Dendritic cell treated with granulocyte-macrophage colony-stimulating factor and Interleukin-4, amounts not matched to agents 40 ng/mL and 50 ng/mL, for 4 days (primary cell): ENCODE data around the gene CDH2.

Experiments
- H3K27ac Mint-ChIP-seq: one replicate; pipeline ENCODE4 v1.8.0; 2022; ENCODE audit warnings: mild to moderate bottlenecking, mixed read lengths
- H3K27me3 Mint-ChIP-seq: one replicate; pipeline ENCODE4 v1.8.0; 2022; ENCODE audit warnings: mild to moderate bottlenecking, mixed read lengths
- H3K36me3 Mint-ChIP-seq: one replicate; pipeline ENCODE4 v1.8.0; 2022; ENCODE audit warnings: low read depth, mixed read lengths
- H3K4me1 Mint-ChIP-seq: one replicate; pipeline ENCODE4 v1.8.0; 2022; ENCODE audit warnings: low read depth, mixed read lengths
- H3K4me3 Mint-ChIP-seq: one replicate; pipeline ENCODE4 v1.8.0; 2022; ENCODE audit warnings: mild to moderate bottlenecking, moderate library complexity, mixed read lengths
- H3K9me3 Mint-ChIP-seq: one replicate; pipeline ENCODE4 v1.8.0; 2022; ENCODE audit warnings: mixed read lengths
- intact Hi-C: fragments of 100-400 bp; cut with micrococcal nuclease; formaldehyde crosslinking; loops from one replicate; pipeline ENCODE4 v1.15.0; 2022

Gene CDH2

DNA sequence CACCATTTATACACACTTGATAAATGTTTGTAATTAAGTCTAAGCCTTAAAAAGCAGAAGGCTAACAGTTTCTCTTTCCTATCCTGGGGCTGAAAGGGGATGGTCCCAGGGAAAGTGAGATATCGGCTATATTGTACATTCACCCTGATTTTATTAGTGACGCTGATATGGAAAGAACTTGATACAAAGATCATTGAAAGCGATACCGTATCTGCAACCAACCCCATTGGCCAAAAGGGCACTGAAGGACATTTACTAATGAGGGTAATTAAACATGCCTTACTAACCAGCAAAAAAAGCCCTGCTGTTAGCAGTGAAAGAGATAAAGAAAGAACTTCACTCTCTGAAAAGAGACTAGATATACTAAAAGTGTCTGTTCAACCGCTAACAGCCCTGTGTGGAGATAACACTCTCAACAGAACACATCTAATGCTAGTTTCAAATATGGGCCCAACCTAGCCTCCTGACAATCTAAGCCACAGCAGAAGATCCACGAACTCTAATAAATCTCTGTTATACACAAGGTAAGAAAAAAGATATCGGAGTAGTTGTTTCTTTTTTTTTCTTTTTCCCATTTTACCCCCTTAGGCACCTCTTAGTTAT lies 200.0 kb downstream of the CDH2 start:
- no peaks in the 10 kb centered on the region for H3K27me3 Mint-ChIP-seq
- H3K27ac Mint-ChIP-seq, result no peak overlapping the region
- intact Hi-C loops, result no loop called here
- no peaks in the 10 kb centered on the region for H3K36me3 Mint-ChIP-seq
- peaks cover 9% of the 10 kb centered on the region for H3K9me3 Mint-ChIP-seq
- no peak overlapping the region for H3K4me3 Mint-ChIP-seq
- H3K4me1 Mint-ChIP-seq, result no peaks in the 10 kb centered on the region

GRCh38 chr18:27970321-27970720 lies 206.6 kb downstream of the CDH2 start:
- Mint-ChIP-seq H3K36me3 (no peaks in the 10 kb centered on the region), H3K9me3 (no peaks in the 10 kb centered on the region), H3K27me3 (no peaks in the 10 kb centered on the region), H3K4me1 (no peaks in the 10 kb centered on the region), H3K27ac (no peak overlapping the region), H3K4me3 (no peak overlapping the region)
- intact Hi-C loops, result no loop called here

- H3K9me3 Mint-ChIP-seq, result no peaks in the 10 kb centered on the region
- no peaks in the 10 kb centered on the region for H3K27me3 Mint-ChIP-seq
- no peaks in the 10 kb centered on the region for H3K4me1 Mint-ChIP-seq
- intact Hi-C loops, result no loop called here
- no peak overlapping the region for H3K4me3 Mint-ChIP-seq
- no peak overlapping the region for H3K27ac Mint-ChIP-seq
- no peaks in the 10 kb centered on the region for H3K36me3 Mint-ChIP-seq
Observed at GRCh38 chr18:27969206-27969605, 207.7 kb downstream of the CDH2 start.

GRCh38 chr18:27967913-27968824 lies 208.8 kb downstream of the CDH2 start:
- Mint-ChIP-seq H3K4me3 (no peak overlapping the region), H3K4me1 (no peaks in the 10 kb centered on the region), H3K27ac (no peak overlapping the region), H3K9me3 (no peaks in the 10 kb centered on the region), H3K27me3 (no peaks in the 10 kb centered on the region), H3K36me3 (no peaks in the 10 kb centered on the region)
- intact Hi-C loops, result no loop called here

GRCh38 chr18:27966881-27967280 lies 210.0 kb downstream of the CDH2 start:
- Mint-ChIP-seq H3K36me3 (no peaks in the 10 kb centered on the region), H3K27ac (no peak overlapping the region), H3K4me1 (no peaks in the 10 kb centered on the region), H3K27me3 (no peaks in the 10 kb centered on the region), H3K9me3 (no peaks in the 10 kb centered on the region), H3K4me3 (no peak overlapping the region)
- intact Hi-C loops, result no loop called here

- H3K36me3 Mint-ChIP-seq, result no peaks in the 10 kb centered on the region
- no peaks in the 10 kb centered on the region for H3K4me1 Mint-ChIP-seq
- no peaks in the 10 kb centered on the region for H3K27me3 Mint-ChIP-seq
- no peak overlapping the region for H3K27ac Mint-ChIP-seq
- H3K9me3 Mint-ChIP-seq, result peaks cover 8% of the 10 kb centered on the region
- intact Hi-C loops, result no loop called here
- H3K4me3 Mint-ChIP-seq, result no peak overlapping the region
Observed at GRCh38 chr18:27964811-27965210, 212.1 kb downstream of the CDH2 start.

- H3K4me1 Mint-ChIP-seq, result no peaks in the 10 kb centered on the region
- intact Hi-C loops, result no loop called here
- H3K4me3 Mint-ChIP-seq, result no peak overlapping the region
- H3K9me3 Mint-ChIP-seq, result peaks cover 12% of the 10 kb centered on the region
- no peaks in the 10 kb centered on the region for H3K36me3 Mint-ChIP-seq
- H3K27ac Mint-ChIP-seq, result no peak overlapping the region
- H3K27me3 Mint-ChIP-seq, result no peaks in the 10 kb centered on the region
Observed at GRCh38 chr18:27959101-27959500, 217.8 kb downstream of the CDH2 start.

DNA sequence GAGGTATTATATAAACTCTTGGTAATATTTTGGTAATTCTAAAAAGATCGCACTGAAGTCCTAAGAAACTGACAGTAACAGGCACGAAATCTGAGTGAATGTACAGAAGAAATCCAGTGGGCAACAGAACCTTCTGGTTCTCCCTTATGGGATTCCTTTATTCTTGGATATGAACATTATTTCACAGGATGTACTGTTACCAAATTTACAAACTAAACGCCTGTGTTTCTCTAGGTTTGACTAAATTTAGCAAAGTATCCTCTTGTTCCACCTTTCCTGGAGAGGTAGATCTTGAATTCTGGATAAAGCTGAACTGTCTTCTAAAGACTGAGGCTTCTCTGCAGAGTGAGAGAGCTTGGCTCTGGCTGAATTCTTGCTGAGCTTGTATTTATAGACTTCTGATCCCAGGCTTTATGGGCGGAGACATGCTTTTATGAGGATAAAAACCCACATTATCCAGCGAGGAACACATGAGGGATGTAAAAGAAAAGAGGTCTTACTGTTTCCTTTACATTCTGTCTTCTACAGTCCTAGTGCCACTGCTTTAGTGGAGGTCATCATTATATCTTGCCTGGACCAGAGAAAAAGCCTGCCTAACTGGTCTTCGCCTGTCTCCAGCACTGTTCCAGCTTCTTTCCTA lies 220.8 kb downstream of the CDH2 start:
- intact Hi-C loops, result no loop called here

DNA sequence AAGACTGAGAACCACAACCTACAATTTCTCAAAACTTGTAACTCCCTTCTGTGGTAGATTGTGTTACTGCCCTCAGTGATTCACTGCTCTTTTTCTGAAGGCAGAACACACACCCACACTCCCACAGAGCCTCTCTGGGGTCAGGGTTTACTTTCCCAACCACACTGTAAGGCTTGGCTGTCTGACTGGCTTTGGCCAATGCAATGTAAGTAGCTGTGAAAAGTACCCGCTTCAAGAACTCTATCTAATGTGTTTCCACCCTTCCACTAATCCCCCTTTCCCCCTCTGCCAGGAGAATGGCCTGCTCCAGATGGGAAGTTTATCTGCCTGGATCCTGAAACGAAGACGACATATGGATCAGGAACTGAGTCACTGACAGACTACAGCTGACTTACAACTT lies 222.7 kb downstream of the CDH2 start:
- H3K9me3 Mint-ChIP-seq, result no peaks in the 10 kb centered on the region
- H3K4me3 Mint-ChIP-seq, result no peak overlapping the region
- H3K27ac Mint-ChIP-seq, result no peak overlapping the region
- H3K36me3 Mint-ChIP-seq, result no peaks in the 10 kb centered on the region
- no peaks in the 10 kb centered on the region for H3K4me1 Mint-ChIP-seq
- intact Hi-C loops, result no loop called here
- H3K27me3 Mint-ChIP-seq, result no peaks in the 10 kb centered on the region

More for the DNA sequence above, 220.8 kb downstream of the CDH2 start:
- Mint-ChIP-seq H3K36me3 (no peaks in the 10 kb centered on the region), H3K9me3 (peaks cover 12% of the 10 kb centered on the region), H3K4me3 (no peak overlapping the region), H3K27me3 (no peaks in the 10 kb centered on the region), H3K4me1 (no peaks in the 10 kb centered on the region), H3K27ac (no peak overlapping the region)

GRCh38 chr18:27952741-27953140 lies 224.2 kb downstream of the CDH2 start:
- Mint-ChIP-seq H3K27ac (no peak overlapping the region), H3K4me1 (no peaks in the 10 kb centered on the region), H3K4me3 (no peak overlapping the region), H3K27me3 (no peaks in the 10 kb centered on the region), H3K36me3 (no peaks in the 10 kb centered on the region), H3K9me3 (no peaks in the 10 kb centered on the region)
- intact Hi-C loops, result no loop called here

GRCh38 chr18:27950648-27951228 lies 226.2 kb downstream of the CDH2 start:
- Mint-ChIP-seq H3K4me1 (no peaks in the 10 kb centered on the region), H3K36me3 (no peaks in the 10 kb centered on the region), H3K9me3 (no peaks in the 10 kb centered on the region), H3K4me3 (no peak overlapping the region), H3K27me3 (no peaks in the 10 kb centered on the region), H3K27ac (no peak overlapping the region)
- intact Hi-C loops, result no loop called here

- Mint-ChIP-seq H3K27ac (no peak overlapping the region), H3K9me3 (no peaks in the 10 kb centered on the region), H3K4me3 (no peak overlapping the region), H3K27me3 (no peaks in the 10 kb centered on the region), H3K36me3 (no peaks in the 10 kb centered on the region), H3K4me1 (no peaks in the 10 kb centered on the region)
- intact Hi-C loops, result no loop called here
Observed at GRCh38 chr18:27948986-27949385, 227.9 kb downstream of the CDH2 start.

DNA sequence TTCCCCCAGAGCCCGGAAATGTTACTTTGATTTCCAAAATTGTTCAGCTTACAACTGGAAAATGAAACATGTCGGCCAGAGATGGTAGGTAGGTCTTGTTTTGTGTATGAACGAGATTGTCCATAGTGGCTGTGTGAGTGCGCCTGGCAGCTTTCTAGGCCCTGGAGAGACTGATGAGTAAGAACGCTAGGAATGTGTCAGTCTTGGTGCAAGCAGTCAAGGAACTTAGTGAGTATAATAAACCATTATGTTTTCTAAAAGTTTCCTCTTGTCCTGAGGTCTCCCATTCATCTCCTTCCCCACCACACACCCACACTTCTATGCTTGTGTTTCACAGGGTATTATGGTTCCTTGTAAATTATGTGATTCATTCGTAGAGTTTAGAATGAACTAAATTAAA lies 234.2 kb downstream of the CDH2 start:
- no peaks in the 10 kb centered on the region for H3K27me3 Mint-ChIP-seq
- H3K27ac Mint-ChIP-seq, result no peak overlapping the region
- intact Hi-C loops, result no loop called here
- no peaks in the 10 kb centered on the region for H3K36me3 Mint-ChIP-seq
- H3K4me3 Mint-ChIP-seq, result no peak overlapping the region
- H3K9me3 Mint-ChIP-seq, result peaks cover 16% of the 10 kb centered on the region
- H3K4me1 Mint-ChIP-seq, result no peaks in the 10 kb centered on the region

DNA sequence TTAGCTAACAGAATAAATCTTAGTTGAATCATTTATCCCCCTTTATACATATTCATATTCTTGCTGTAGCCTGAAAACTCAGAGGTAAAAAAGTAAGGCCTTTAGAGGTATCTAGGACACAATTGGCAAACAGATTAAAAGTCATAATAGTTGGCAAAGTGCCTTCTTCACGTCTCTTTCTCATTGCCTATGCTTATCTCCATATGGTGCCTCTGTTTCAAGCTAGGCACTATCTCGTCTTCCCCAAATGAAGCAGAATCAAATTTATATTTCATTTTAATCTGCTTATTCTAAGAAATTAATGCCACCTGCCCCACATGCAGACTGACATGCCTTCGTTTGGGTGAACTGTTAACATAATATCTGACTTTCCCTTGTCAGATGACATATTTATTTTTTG lies 245.4 kb downstream of the CDH2 start:
- Mint-ChIP-seq H3K9me3 (peaks cover 10% of the 10 kb centered on the region), H3K4me1 (no peaks in the 10 kb centered on the region), H3K27ac (no peak overlapping the region), H3K27me3 (no peaks in the 10 kb centered on the region), H3K36me3 (no peaks in the 10 kb centered on the region), H3K4me3 (no peak overlapping the region)
- intact Hi-C loops, result no loop called here
